HG03442 (cell line): Measurements from ENCODE around the gene SLC2A4RG.
"Not testable (repeated sequence)": the region's sequence is repeated elsewhere in the genome, so short reads cannot be mapped to it uniquely, and the experiment has no call there.

Experiments
- ATAC-seq: cut with Tn5 transposase; IDR thresholded peaks from one replicate; pipeline ENCODE4 v1.9.1; 2021; ENCODE audit warnings: mild to moderate bottlenecking, moderate library complexity; ENCODE audit not compliant: unreplicated experiment

Gene SLC2A4RG

DNA sequence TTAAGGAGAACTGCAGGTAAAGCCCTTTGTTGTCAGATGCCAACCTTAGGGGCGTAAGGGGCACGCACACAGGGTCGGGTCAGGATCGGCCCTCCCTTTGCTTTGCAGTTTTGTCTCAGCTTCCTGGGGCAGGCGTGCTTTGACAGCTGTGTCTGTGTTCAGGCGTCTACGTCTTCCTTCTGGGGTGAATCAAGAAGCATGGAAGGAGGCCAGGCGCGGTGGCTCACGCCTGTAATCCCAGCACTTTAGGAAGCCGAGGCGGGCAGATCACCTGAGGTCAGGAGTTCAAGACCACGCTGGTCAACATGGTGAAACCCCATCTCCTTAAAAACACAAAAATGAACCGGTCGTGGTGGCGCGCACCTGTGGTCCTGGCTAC lies 30.4 kb upstream of the SLC2A4RG start:
- ATAC-seq: no peak

DNA sequence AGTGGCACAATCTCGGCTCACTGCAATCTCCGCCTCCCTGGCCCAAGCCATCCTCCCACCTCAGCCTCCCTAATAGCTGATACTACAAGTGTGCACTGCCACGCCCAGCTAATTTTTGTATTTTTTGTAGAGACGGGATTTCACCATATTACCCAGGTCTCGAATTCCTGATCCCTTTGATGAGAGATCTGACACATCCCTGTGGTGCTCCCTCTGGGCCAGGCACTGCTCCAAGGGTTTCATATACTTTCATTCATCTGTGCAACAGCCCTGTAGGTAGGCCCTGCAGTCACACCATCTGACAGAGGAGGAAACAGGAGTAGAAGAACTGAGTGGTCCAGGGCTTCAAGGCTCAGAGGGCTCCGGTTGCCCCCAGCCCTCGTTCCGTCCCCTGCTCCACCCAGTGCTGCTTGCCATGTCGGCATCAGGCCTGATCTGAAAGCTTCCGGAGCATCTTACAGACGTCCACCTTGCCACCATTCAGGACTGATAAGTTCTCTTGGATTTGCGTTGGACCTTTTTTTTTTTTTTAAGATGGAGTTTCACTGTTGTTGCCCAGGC lies 28.4 kb upstream of the SLC2A4RG start:
- ATAC-seq: no peak

DNA sequence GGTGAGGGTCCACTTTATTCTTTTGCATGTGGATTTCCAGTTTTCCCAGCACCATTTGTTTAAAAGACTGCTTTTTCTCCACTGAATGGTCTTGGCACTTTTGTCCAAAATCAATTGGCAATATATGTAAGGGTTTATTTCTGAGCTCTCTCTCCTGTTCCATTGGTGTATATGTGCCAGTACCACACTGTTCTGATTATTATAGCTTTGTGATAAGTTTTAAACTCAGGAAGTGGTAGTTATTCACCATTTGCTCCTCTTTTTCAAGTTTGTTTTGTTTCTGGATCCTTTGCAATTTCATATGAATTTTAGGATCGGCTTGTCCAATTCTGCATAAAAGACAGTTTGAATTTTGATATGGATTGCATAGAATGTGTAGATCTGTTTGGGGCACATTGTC lies 27.4 kb upstream of the SLC2A4RG start:
- no peak for ATAC-seq

DNA sequence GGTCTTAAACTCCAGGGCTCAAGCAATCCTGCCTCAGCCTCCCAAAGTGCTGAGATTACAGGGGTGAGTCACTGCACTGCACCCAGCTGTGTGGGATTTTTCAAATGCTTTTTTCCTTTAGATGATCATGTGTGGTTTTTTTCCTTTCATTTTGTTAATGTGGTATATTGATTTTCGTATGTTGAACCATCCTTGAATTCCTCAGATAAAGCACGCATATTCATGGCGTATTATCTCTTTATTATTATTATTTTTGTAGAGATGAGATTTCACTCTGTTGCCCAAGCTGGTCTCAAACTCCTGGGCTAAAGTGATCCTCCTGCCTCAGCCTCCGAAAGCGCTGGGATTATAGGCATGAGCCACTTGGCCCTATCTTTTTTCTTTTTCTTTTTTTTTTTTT lies 24.7 kb upstream of the SLC2A4RG start:
- no peak for ATAC-seq

DNA sequence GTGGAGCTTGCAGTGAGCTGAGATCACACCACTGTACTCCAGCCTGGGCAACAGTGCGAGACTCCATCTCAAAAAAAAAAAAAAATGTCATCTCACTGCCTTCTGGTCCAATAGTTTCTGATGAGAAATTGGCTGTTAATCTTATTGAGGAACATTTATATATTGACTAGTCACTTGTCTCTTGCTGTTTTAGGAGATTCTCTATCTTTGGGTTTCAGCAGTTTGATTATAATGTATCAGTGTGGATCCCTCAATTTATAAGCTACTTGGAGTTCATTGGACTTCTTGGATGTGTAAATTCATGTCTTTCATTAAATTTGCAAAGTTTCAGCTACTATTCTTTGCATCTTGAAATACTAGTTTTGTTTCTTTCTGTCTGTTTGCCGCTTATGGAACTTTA lies 20.6 kb upstream of the SLC2A4RG start:
- no peak for ATAC-seq

DNA sequence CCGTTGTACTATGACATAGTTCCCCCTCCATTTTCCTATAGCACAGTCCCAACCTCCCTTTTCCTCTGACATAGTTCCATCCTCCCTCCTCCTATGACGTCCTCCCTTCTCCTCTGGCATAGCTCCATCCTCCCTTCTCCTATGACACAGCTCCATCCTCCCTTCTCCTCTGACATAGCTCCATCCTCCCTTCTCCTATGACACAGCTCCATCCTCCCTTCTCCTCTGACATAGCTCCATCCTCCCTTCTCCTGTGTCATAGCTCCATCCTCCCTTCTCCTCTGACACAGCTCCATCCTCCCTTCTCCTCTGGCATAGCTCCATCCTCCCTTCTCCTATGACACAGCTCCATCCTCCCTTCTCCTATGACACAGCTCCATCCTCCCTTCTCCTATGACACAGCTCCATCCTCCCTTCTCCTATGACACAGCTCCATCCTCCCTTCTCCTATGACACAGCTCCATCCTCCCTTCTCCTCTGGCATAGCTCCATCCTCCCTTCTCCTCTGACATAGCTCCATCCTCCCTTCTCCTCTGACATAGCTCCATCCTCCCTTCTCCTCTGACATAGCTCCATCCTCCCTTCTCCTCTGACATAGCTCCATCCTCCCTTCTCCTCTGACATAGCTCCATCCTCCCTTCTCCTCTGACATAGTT lies 16.5 kb upstream of the SLC2A4RG start:
- not testable (repeated sequence) for ATAC-seq

DNA sequence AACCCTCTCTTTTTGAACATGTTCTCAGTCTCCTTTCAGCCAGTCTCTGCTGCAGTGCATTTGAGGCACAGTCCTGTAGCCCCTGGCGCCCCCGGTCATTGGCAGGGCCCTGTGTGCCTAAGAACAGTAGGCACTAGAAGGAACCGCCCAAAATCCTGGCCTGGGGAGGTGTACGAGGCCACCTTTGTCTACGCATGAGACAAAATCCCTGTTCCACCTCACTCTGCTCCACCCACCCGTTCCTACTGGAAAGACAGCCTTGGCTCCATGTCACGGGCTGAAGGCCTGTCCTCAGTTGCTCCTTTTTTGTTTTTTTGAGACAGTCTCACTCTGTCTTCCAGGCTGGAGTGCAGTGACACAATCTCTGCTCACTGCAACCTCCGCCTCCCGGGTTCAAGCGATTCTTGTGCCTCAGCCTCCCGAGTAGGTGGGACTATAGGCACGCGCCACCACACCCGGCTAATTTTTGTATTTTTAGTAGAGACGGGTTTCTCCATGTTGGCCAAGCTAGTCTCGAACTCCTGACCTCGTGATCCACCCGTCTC lies 9.3 kb upstream of the SLC2A4RG start:
- not testable (repeated sequence) for ATAC-seq

DNA sequence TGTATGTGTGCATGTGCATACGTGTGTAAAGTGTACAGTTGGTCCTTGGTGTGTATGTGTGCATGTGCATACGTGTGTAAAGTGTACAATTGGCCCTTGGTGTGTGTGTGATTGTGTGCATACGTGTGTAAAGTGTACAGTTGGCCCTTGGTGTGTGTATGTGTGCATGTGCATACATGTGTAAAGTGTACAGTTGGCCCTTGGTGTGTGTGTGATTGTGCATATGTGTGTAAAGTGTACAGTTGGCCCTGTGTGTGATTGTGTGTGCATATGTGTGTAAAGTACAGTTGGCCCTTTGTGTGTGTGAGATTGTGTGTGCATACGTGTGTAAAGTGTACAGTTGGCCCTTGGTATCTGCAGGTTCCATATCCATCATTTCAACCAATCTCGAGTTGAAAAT lies 8.2 kb upstream of the SLC2A4RG start:
- ATAC-seq: no peak

DNA sequence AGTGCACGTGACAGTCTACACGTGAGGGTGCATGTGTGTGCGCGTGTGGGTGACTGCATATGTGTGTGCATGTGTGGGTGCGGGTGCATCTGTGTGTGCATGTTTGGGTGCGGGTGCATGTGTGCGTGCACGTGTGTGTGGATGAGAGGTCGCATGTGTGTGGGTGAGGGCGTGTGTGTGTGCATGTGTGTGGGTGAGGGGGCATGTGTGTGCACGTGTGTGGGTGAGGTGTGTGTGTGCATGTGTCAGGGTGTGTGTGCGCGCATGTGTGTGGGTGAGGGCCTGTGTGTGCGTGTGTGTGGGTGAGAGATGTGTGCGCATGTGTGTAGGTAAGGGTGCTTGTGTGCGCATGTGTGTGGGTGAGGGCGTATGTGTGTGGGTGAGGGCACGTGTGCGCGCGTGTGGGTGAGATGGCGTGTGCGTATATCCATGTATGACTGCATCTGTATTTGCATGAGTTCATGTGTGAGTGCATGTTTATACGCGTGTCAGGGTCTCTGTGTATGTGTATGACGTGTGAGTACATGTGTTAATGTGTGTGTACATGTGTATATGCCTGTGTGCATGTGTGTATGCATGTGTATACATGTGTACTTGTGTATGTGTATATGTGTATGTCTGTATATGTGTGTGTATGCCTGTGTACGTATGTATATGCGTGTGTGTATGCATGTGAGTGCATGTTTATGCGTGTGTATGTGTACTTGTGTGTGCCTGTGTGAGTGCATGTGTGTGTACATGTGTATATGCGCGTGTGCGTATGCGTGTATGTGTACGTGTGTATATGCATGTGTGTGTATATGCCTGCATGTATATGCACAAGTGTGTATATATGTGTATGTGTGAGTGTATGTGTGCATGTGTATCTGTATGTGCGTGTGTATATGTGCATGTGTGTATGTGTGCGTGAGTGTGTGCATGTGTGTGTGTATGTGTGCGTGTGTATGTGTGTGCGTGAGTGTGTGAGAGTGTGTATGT lies 7.2 kb upstream of the SLC2A4RG start:
- no peak for ATAC-seq

DNA sequence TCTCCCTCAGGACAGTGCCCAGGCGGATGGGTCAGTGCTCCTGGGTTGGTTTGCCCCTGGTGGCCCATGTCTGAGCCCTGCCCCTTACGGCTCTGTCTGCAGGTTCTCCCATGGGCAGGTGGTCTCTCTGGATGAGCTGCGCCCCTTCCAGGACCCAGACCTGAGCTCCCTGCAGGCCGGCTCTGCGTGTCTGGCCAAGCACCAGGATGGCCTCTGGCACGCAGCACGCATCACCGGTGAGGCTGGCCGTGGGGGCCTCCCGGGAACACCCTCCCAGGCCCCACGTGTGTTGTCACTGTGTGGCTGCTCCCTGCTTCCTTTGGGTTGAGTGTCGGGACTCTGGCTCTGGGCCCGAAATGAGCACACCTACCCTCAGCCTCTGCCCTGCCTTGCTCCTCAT lies 6.5 kb upstream of the SLC2A4RG start:
- no peak for ATAC-seq

DNA sequence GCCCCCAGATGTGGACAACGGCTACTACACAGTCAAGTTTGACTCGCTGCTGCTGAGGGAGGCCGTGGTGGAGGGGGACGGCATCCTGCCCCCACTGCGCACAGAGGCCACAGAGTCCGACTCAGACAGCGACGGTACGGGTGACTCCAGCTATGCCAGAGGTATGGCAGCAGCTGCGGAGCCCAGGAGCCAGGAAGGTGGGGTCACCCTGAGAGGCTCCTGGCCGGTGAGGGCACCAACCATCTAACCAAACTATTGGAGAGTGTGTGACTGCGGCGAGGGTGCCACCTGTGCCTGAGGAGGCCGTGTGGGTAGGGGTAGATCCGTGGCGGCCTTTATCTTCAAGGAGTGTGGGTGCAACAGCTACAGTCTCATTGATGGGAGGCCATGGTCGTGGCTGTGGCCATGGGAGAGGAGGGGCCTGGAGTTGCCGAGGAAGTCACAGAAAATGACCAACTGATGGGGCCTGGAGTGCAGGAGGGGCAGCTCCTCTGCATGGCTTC lies 5.9 kb upstream of the SLC2A4RG start:
- ATAC-seq: no peak

DNA sequence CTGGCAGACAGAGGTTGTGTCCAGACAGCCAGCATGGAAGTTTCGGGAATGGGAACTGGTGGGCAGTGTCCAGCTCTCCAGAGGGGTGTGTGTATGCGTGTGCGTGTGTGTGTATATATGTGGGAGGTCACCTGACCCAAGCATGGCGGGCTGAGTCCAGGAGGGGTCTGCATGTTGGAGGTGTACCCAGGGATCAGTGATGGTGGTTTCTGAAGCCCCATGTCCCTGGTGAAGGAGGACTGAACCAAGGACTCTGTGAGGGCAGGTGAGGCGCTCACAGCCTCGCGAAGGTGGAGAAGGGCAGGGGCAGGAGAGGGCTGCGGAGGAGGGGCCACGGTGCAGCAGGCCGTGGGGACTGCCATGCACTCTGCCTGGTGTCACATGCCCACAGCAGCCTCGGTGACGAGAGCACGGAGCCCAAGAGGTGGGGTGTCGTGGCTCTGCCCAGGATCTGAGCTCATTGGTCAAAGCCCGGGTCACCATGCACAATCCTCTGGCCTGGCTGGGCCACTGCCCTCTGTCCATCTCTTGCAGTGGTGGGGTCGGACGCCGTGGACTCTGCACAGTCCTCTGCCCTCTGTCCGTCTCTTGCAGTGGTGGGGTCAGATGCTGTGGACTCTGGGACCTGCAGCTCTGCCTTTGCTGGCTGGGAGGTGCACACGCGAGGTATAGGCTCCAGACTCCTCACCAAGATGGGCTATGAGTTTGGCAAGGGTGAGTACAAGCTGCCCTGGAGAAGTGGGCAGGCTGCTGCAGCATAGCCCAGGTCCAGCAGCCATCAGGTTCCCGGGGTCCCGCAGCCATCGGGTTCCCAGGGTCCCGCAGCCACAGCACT lies 5.2 kb upstream of the SLC2A4RG start:
- no peak for ATAC-seq

DNA sequence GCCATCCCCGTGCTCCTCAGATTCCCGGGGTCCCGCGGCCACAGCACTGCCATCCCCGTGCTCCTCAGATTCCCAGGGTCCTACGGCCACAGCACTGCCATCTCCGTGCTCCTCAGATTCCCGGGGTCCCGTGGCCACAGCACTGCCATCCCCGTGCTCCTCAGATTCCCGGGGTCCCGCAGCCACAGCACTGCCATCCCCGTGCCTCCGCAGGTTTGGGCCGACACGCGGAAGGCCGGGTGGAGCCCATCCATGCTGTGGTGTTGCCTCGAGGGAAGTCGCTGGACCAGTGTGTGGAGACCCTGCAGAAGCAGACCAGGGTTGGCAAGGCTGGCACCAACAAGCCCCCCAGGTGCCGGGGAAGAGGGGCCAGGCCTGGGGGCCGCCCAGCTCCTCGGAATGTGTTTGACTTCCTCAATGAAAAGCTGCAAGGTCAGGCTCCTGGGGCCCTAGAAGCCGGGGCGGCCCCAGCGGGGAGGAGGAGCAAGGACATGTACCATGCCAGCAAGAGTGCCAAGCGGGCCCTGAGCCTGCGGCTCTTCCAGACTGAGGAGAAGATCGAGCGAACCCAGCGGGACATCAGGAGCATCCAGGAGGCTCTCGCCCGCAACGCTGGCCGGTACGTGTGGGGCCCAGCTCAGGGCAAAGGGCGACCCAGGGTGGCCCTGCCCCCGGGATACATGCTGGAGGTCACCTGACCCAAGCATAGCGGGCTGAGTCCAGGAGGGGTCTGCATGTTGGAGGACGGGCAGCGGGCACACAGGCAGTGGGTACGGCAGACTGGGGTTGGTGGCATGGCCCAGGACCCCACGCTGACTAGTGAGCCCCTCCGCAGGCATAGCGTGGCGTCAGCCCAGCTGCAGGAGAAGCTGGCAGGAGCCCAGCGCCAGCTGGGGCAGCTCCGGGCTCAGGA lies 4.4 kb upstream of the SLC2A4RG start:
- no peak for ATAC-seq

DNA sequence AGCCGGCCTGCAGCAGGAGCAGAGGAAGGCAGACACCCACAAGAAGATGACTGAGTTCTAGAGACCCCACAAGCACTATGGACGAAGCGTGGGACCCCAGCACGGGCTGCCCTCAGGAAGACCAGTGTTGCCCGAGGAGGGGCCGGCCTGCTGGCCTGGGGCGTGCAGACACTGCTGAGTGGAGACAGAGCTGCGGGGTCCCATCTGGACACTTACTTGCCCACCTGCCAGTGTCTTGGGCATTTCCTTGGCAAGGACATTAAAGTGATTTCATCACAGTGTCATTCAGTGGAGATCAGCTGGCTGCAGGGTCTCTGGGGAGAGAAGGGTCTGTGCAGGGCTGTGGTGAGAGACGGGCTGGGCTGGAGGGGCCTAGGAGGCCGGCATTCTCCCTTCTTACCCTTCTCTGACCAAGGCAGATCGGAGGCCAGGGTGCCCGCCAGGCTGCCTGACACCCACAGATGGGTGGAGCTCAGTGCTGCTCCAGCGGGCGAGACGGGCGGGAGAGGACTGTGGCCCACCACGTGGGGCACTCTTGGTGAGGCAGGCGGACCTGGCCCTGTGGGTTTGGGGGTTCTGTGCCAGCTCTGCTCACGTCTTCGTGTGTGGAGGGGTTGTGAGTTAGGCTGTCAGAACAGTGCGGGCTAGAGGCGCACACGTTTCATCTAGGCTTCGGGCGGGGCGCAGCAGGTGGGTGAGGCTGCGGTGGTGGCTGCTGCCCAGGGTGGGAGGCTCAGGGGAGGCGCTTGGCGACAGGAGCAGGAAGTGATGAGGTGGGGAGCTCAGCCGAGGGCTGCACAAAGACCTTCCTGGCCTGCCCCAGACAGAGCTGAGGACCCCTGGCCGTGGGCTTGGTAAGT lies 3.5 kb upstream of the SLC2A4RG start, which contains the start of gene LIME1:
LIME1 (plus strand) TSS at position 806 of the 860 bp plus-strand sequence. CDS start 886 bp downstream, outside the sequence.
- no peak for ATAC-seq

DNA sequence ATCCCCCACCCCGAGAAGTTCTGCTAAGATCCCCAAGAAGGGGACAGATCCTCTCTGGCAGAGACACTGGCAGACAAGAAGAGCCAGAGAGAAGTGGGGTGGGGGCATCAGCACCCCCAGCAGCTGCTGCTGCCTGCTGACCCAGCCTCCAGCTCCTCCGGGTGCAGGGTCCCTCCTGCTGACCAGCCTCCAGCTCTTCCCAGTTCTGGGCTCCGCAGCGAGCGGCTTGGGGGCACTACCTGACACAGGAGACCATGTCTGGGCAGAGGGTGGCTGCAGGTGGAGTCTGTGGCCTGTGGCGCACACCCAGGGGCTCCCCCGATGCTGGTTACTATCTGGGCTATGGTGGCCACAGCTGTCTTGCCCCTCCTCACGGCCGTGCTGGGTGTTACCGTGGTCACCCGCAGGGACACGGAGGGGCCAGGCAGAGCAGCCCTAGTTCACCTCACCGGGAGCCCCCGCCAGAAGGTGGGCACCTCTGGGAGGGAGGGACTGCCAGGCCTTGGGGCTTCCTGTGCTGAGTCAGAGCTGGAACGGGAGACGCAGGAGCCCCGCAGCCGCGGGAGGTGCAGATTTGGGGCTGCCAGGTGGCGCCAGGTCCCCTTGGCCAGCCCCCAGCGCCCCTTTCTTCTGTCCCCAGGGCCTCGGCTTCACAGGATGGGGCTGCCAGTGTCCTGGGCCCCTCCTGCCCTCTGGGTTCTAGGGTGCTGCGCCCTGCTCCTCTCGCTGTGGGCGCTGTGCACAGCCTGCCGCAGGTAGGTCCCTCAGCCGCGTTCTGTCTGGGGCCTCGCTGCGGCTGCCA lies 2.5 kb upstream of the SLC2A4RG start:
- no peak for ATAC-seq

DNA sequence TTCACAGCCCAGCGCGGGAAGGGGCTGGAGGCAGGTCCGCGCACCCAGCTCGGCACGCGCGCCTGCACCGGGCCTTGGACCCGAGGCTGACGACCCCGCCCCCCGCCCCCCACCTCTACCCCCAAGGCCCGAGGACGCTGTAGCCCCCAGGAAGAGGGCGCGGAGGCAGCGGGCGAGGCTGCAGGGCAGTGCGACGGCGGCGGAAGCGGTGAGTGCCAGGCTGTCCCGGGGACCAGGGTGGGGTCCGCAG lies 2.0 kb upstream of the SLC2A4RG start:
- ATAC-seq: no peak

DNA sequence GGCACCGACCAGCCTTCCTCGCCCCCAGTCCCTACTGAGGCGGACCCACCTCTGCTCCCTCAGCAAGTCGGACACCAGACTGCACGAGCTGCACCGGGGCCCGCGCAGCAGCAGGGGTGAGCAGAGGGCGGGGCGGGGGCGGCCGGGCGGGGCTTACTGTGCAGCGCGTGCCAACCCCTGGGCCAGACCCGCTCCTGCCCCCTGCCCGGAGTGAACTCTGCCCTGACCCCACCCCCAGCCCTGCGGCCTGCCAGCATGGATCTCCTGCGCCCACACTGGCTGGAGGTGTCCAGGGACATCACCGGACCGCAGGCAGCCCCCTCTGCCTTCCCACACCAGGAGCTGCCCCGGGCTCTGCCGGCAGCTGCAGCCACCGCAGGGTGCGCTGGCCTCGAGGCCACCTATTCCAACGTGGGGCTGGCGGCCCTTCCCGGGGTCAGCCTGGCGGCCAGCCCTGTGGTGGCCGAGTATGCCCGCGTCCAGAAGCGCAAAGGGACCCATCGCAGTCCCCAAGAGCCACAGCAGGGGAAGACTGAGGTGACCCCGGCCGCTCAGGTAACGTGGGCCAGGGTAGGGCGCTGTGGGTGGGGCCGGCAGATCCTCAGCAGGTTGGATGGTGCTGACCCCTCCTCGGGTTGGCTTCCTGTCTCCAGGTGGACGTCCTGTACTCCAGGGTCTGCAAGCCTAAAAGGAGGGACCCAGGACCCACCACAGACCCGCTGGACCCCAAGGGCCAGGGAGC lies 1.5 kb upstream of the SLC2A4RG start:
- no peak for ATAC-seq
